ENCODE measurements around the gene WDPCP.

DNA sequence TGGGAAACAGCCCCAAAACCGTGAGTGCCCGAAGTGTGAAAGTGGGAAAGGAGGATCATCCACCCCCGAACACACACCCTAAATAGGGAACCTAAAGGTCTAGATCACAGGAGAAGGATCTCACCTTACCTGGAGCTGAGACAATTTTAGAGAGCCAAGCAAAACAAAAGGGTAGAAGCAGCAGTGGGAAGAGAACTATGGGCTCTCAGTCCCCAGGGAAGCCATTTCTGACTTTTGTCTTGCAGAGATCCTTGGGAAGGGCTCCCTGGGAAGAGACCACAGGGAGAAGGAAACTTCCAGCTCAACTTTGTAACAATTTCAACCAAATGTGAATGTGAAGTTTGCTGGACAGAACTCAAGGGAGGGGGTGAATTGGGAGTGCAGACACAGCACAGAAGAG, 110.6 kb downstream of the WDPCP start:
- TF ChIP-seq POLR2AphosphoS5 (IDR thresholded peaks at IDR 0.05; ENCODE audit: borderline replicate concordance, low read depth, low read length): no peak
- no peak for TF ChIP-seq EZH2 (IDR thresholded peaks at IDR 0.05)
- TF ChIP-seq FOXP2 (optimal IDR thresholded peaks at IDR 0.05; ENCODE audit: control extremely low read depth, extremely low read length, insufficient read depth): no peak

Data from SK-N-MC (cell line).